IMR-90 (cell line): Measurements from ENCODE around the gene HS3ST1.

ENCODE experiments used
- POLR2A ChIP-seq: IDR thresholded peaks from 2 replicates; pipeline ENCODE4 v1.6.1; 2012; ENCODE audit warnings: mild to moderate bottlenecking, low read depth, low read length
- RAD21 ChIP-seq: IDR thresholded peaks from 2 replicates; pipeline ENCODE4 v1.6.1; 2012; ENCODE audit warnings: low read length, improper control_type of control experiment
- RFX5 ChIP-seq: IDR thresholded peaks from 2 replicates; pipeline ENCODE4 v1.8.0; 2012; ENCODE audit warnings: low read depth, mild to moderate bottlenecking, low read length, moderate library complexity
- TF ChIP-seq, protein P1 (sequence below): conservative IDR thresholded peaks from 2 replicates; pipeline ENCODE4 v1.5.1; 2012; ENCODE audit warnings: mild to moderate bottlenecking, low read depth, low read length, improper control_type of control experiment

DNA sequence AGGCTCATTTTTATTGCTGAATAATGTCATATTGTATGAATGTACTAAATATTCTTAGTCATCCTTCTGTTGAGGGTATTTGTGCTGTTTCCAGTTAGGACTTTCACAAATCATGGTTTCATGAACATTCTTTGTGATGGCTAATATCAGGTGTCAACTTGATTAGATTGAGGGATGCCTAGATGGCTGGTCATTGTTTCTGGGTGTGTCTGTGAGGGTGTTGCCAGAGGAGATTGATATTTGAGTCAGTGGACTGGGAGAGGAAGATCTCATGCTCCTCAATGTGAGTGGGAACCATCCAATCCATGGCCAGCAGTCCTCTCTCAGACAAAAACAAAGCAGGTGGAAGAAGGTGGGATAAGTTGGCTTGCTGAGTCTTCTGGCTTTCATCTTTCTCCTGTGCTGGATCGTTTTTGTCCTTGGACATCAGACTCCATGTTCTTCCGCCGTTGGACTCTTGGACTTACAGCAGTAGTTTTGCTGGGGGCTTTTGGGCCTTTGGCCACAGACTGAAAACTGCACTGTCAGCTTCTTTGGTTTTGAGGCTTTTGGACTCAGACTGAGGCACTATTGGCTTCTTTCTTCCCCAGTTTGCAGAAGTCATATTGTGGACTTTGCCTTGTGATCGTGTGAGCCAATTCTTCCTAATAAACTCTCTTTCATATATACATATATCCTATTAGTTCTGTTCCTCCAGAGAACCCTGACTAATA is 11.9 kb upstream of the HS3ST1 start:
- TF ChIP-seq RFX5 (no peak), POLR2A (no peak), RAD21 (no peak)
- TF ChIP-seq, protein P1, sequence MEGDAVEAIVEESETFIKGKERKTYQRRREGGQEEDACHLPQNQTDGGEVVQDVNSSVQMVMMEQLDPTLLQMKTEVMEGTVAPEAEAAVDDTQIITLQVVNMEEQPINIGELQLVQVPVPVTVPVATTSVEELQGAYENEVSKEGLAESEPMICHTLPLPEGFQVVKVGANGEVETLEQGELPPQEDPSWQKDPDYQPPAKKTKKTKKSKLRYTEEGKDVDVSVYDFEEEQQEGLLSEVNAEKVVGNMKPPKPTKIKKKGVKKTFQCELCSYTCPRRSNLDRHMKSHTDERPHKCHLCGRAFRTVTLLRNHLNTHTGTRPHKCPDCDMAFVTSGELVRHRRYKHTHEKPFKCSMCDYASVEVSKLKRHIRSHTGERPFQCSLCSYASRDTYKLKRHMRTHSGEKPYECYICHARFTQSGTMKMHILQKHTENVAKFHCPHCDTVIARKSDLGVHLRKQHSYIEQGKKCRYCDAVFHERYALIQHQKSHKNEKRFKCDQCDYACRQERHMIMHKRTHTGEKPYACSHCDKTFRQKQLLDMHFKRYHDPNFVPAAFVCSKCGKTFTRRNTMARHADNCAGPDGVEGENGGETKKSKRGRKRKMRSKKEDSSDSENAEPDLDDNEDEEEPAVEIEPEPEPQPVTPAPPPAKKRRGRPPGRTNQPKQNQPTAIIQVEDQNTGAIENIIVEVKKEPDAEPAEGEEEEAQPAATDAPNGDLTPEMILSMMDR, result no peak
